ENCODE measurements around the gene SIPA1. TPM values are rescaled to one million over a fixed set of nuclear protein-coding genes. Genes with fewer than 3 reads are reported as not detected.
"Not testable (repeated sequence)": the region's sequence is repeated elsewhere in the genome, so short reads cannot be mapped to it uniquely, and the experiment has no call there.

SIPA1 gene
- total RNA-seq, 1 experiment from 2014 or later: 52.7 TPM

- peaks cover 27% of the 10 kb centered on the region for H3K36me3 ChIP-seq (replicated peaks; ENCODE audit: control insufficient read depth, insufficient read depth, low read length)
Observed at GRCh38 chr11:65662799-65663638, 25.1 kb downstream of the SIPA1 start, which contains the start of gene RELA. Gene RELA, minus strand, starts transcription at chr11:65662916. Its CDS starts 84 bp downstream, at chr11:65662832.

DNA sequence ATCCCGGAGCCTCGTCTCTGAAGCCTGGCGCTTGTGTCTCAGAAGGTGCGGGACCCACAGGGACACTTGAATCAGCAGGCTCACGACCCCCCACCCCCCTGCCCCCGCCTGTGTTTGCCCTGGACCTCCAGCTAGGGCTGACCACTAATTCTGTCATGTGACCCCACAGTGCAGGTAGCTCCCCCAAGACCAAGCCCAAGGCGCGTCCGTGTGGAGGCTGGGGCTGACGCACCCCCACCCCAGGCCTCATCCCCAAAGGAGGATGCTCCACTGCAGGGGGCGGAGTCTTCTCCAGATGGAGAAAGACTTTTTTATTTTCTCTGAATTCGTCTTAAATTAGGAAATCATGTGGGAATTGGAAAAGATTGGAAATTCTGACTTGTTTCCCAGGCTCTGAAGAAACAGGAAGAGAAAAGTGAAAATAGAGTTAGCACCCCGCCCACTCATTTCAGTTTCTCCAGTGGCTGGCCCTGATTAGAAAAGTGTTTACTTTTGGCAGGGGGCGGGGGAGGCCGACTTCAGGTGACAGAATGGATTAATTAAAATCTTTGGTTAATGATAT, 25.8 kb downstream of the SIPA1 start:
- peak overlapping the region; percentile 75 for H3K4me3 ChIP-seq (ENCODE audit: insufficient read depth, low read depth, low read length)

More at GRCh38 chr11:65662799-65663638, 25.1 kb downstream of the SIPA1 start, which contains the start of gene RELA:
- H3K27me3 ChIP-seq (ENCODE audit: control insufficient read depth, insufficient read depth, low read length): no peaks in the 10 kb centered on the region
- H3K4me3 ChIP-seq (ENCODE audit: insufficient read depth, low read depth, low read length): peak within 1 kb of the TSS; percentile 75
- DNase-seq: peak; percentile 99

DNA sequence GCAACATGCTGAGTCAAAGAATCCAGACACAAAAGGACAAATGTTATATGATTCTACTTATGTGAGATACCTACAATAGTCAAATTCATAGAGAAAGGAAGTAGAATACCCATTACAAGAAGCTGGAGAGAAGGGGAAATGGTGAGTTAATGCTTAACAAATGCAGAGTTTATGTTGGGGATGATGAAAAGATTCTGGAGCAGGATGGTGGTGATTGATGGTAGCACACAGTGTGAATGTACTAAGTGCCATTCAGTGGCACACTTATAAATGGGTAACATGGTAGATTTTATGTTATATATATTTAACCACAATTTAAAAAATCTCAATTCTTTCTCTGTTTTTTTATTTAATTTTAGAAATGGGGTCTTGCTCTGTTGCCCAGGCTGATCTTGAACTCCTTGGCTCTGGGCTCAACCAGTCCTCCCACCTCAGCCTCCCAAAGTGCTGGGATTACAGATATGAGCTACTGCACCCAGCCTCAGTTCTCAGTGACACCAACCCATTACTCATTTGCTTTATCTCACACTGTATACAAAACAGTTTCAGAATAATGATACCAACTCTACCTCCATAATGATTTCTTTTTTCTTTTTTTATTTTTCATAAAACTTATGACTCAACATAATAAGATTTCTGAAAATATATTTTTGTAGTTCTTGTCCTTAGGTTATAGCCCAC, 34.4 kb downstream of the SIPA1 start:
- Histone ChIP-seq H3K4me3 (ENCODE audit: insufficient read depth, low read depth, low read length) (no peak overlapping the region), H3K36me3 (replicated peaks; ENCODE audit: control insufficient read depth, insufficient read depth, low read length) (no peaks in the 10 kb centered on the region), H3K27me3 (ENCODE audit: control insufficient read depth, insufficient read depth, low read length) (no peaks in the 10 kb centered on the region)
- DNase-seq: no peak

More for the DNA sequence above, 25.8 kb downstream of the SIPA1 start:
- peak; percentile 79 for DNase-seq
- Histone ChIP-seq H3K36me3 (replicated peaks; ENCODE audit: control insufficient read depth, insufficient read depth, low read length) (peaks cover 21% of the 10 kb centered on the region), H3K27me3 (ENCODE audit: control insufficient read depth, insufficient read depth, low read length) (no peaks in the 10 kb centered on the region)

DNA sequence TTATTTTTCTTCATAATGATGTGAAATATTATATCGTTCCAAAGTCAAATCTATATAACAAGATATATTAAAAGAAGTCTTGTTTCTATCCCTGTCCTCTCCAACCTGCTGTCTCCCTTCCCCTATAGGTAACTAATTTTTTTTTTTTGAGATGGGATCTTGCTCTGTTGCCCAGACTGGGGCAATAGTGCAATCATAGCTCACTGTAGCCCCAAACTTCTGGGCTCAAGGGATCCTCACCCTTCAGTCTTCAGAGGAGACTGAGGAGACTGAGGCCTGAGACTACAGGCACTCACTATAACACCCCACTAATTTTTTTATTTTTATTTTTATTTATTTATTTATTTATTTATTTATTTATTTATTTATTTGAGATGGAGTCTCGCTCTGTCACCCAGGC, 35.1 kb downstream of the SIPA1 start:
- DNase-seq: no peak
- H3K36me3 ChIP-seq (replicated peaks; ENCODE audit: control insufficient read depth, insufficient read depth, low read length): no peaks in the 10 kb centered on the region
- H3K27me3 ChIP-seq (ENCODE audit: control insufficient read depth, insufficient read depth, low read length): no peaks in the 10 kb centered on the region
- H3K4me3 ChIP-seq (ENCODE audit: insufficient read depth, low read depth, low read length): no peak overlapping the region

GRCh38 chr11:65680192-65680743, 42.4 kb downstream of the SIPA1 start:
- Histone ChIP-seq H3K27me3 (ENCODE audit: control insufficient read depth, insufficient read depth, low read length) (no peaks in the 10 kb centered on the region; the same call in 1 of the 2 replicates), H3K4me3 (ENCODE audit: insufficient read depth, low read depth, low read length) (no peak overlapping the region), H3K36me3 (replicated peaks; ENCODE audit: control insufficient read depth, insufficient read depth, low read length) (no peaks in the 10 kb centered on the region)
- DNase-seq: no peak

- DNase-seq: not testable (repeated sequence)
Observed at GRCh38 chr11:65683480-65683879, 45.6 kb downstream of the SIPA1 start.

GRCh38 chr11:65685981-65686380, 48.1 kb downstream of the SIPA1 start:
- no peak for DNase-seq
- H3K4me3 ChIP-seq (ENCODE audit: insufficient read depth, low read depth, low read length): no peak overlapping the region

More at GRCh38 chr11:65683480-65683879, 45.6 kb downstream of the SIPA1 start:
- H3K4me3 ChIP-seq (ENCODE audit: insufficient read depth, low read depth, low read length); H3K27me3 ChIP-seq (ENCODE audit: control insufficient read depth, insufficient read depth, low read length); H3K36me3 ChIP-seq (replicated peaks; ENCODE audit: control insufficient read depth, insufficient read depth, low read length): not testable (repeated sequence)

GRCh38 chr11:65691847-65692246, 53.9 kb downstream of the SIPA1 start:
- H3K27me3 ChIP-seq (ENCODE audit: control insufficient read depth, insufficient read depth, low read length); H3K36me3 ChIP-seq (replicated peaks; ENCODE audit: control insufficient read depth, insufficient read depth, low read length); H3K4me3 ChIP-seq (ENCODE audit: insufficient read depth, low read depth, low read length); DNase-seq: not testable (repeated sequence)

More at GRCh38 chr11:65685981-65686380, 48.1 kb downstream of the SIPA1 start:
- Histone ChIP-seq H3K36me3 (replicated peaks; ENCODE audit: control insufficient read depth, insufficient read depth, low read length) (no peaks in the 10 kb centered on the region), H3K27me3 (ENCODE audit: control insufficient read depth, insufficient read depth, low read length) (no peaks in the 10 kb centered on the region; the same call in 1 of the 2 replicates)

DNA sequence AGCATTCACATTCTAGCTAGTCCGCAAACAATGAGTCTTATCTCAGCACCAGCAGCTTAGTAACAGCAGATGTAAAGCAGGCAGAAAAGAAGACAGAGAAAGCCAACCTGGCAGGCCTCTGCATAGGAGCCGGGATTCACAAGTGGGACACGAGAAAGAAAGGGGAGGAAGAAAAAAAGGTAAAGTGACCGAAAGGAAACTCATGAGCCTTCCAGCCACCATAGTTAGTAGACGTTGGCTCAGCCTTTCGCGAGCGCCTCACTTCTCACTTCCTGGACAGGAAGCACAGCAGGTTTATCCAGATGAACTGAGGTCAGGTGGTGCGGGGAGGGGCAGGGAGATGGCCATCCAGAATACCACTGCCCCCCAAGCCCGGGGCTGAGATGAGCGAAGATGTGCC, 54.5 kb downstream of the SIPA1 start:
- no peak for DNase-seq
- Histone ChIP-seq H3K36me3 (replicated peaks; ENCODE audit: control insufficient read depth, insufficient read depth, low read length) (no peaks in the 10 kb centered on the region), H3K4me3 (ENCODE audit: insufficient read depth, low read depth, low read length) (no peak overlapping the region), H3K27me3 (ENCODE audit: control insufficient read depth, insufficient read depth, low read length) (no peaks in the 10 kb centered on the region)

- Histone ChIP-seq H3K4me3 (ENCODE audit: insufficient read depth, low read depth, low read length) (no peak overlapping the region), H3K36me3 (replicated peaks; ENCODE audit: control insufficient read depth, insufficient read depth, low read length) (no peaks in the 10 kb centered on the region), H3K27me3 (ENCODE audit: control insufficient read depth, insufficient read depth, low read length) (no peaks in the 10 kb centered on the region; the same call in 1 of the 2 replicates)
- DNase-seq: no peak
Observed at GRCh38 chr11:65695459-65696241, 57.7 kb downstream of the SIPA1 start.

GRCh38 chr11:65696802-65697552, 59.1 kb downstream of the SIPA1 start:
- H3K36me3 ChIP-seq (replicated peaks; ENCODE audit: control insufficient read depth, insufficient read depth, low read length): no peaks in the 10 kb centered on the region

GRCh38 chr11:65698205-65698604, 60.3 kb downstream of the SIPA1 start:
- no peak for DNase-seq
- Histone ChIP-seq H3K36me3 (replicated peaks; ENCODE audit: control insufficient read depth, insufficient read depth, low read length) (no peaks in the 10 kb centered on the region), H3K27me3 (ENCODE audit: control insufficient read depth, insufficient read depth, low read length) (no peaks in the 10 kb centered on the region; the same call in 1 of the 2 replicates), H3K4me3 (ENCODE audit: insufficient read depth, low read depth, low read length) (no peak overlapping the region)

More at GRCh38 chr11:65696802-65697552, 59.1 kb downstream of the SIPA1 start:
- DNase-seq: no peak
- H3K4me3 ChIP-seq (ENCODE audit: insufficient read depth, low read depth, low read length): no peak overlapping the region
- H3K27me3 ChIP-seq (ENCODE audit: control insufficient read depth, insufficient read depth, low read length): no peaks in the 10 kb centered on the region; the same call in 1 of the 2 replicates

DNA sequence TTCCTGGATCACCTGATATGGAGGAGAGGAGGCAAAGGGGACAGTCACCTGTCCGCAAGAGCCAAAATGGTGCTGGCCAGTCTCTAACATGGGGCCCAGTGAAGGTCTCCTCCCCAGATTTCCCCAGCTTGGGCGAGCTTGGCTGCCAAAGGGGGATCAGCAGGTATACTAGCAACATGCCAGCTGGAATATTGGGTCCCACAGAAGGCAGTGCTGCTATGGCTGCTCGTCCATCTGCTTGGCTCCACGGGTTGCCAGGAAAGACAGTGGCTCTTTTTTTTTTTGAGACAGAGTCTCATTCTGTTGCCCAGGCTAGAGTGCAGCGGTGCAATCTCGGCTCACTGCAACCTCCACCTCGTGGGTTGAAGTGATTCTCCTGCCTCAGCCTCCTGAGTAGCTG, 61.4 kb downstream of the SIPA1 start:
- Histone ChIP-seq H3K36me3 (replicated peaks; ENCODE audit: control insufficient read depth, insufficient read depth, low read length) (no peaks in the 10 kb centered on the region), H3K4me3 (ENCODE audit: insufficient read depth, low read depth, low read length) (no peak overlapping the region)

More for the DNA sequence above, 61.4 kb downstream of the SIPA1 start:
- DNase-seq: no peak
- no peaks in the 10 kb centered on the region; the same call in 1 of the 2 replicates for H3K27me3 ChIP-seq (ENCODE audit: control insufficient read depth, insufficient read depth, low read length)

Measured in H7 (cell line).